Natural killer cell (primary cell): ENCODE measurements around the gene POLR1E. TPM values are rescaled to one million over a fixed set of nuclear protein-coding genes. Genes with fewer than 3 reads are reported as not detected.

Experiments
- ATAC-seq, 3 donors: fragments of 150-1000 bp in 2 of 3; fragments of 200-7000 bp in 1 of 3; cut with Tn5 transposase; 1 replicate in 1 of 3; 2 replicates in 2 of 3; pipeline ENCODE4 v1.10.0; 2021; ENCODE audit warnings: mild to moderate bottlenecking in 2 of 3, moderate library complexity in 2 of 3
- DNase-seq, 2 donors: peaks; one replicate each; pipeline versions ENCODE4 v3.0.0 to v3.0.0-alpha.2; 2013 to 2021; ENCODE audit warnings: mixed read lengths in 1 of 2
- H3K27ac ChIP-seq: one replicate; pipeline ENCODE4 v1.5.1; 2013; ENCODE audit warnings: mild to moderate bottlenecking, low read length
- H3K27me3 ChIP-seq: one replicate; pipeline ENCODE4 v1.6.1; 2013; ENCODE audit warnings: low read length; ENCODE audit not compliant: control insufficient read depth, insufficient read depth
- H3K36me3 ChIP-seq: one replicate; pipeline ENCODE4 v1.6.1; 2013; ENCODE audit warnings: low read length; ENCODE audit not compliant: control insufficient read depth, insufficient read depth
- H3K4me1 ChIP-seq: one replicate; pipeline ENCODE4 v1.6.1; 2013; ENCODE audit warnings: low read length; ENCODE audit not compliant: control insufficient read depth, insufficient read depth
- H3K4me3 ChIP-seq: one replicate; pipeline ENCODE4 v1.5.1; 2013; ENCODE audit warnings: low read length
- H3K9me3 ChIP-seq: one replicate; pipeline ENCODE4 v1.6.1; 2013; ENCODE audit warnings: low read length; ENCODE audit not compliant: control insufficient read depth, insufficient read depth
- H3K27ac Mint-ChIP-seq, 2 donors: one replicate each; pipeline ENCODE4 v1.8.0; 2022; ENCODE audit warnings: mild to moderate bottlenecking in 2 of 2, mixed read lengths in 2 of 2, moderate library complexity in 1 of 2
- H3K27me3 Mint-ChIP-seq, 2 donors: one replicate each; pipeline ENCODE4 v1.8.0; 2022; ENCODE audit warnings: low read depth in 2 of 2, mixed read lengths in 2 of 2
- H3K36me3 Mint-ChIP-seq: one replicate; pipeline ENCODE4 v1.8.0; 2022; ENCODE audit warnings: mixed read lengths
- H3K4me1 Mint-ChIP-seq, 2 donors: one replicate each; pipeline ENCODE4 v1.8.0; 2022; ENCODE audit warnings: mixed read lengths in 2 of 2
- H3K4me3 Mint-ChIP-seq: one replicate; pipeline ENCODE4 v1.8.0; 2022; ENCODE audit warnings: mild to moderate bottlenecking, moderate library complexity, mixed read lengths
- H3K9me3 Mint-ChIP-seq, 2 donors: one replicate each; pipeline ENCODE4 v1.8.0; 2022; ENCODE audit warnings: mixed read lengths in 2 of 2
- WGBS: methylation state at CpG from one replicate; pipeline ENCODE4 v1.1.7; 2013; ENCODE audit warnings: missing lambda C conversion rate; ENCODE audit not compliant: insufficient coverage; 5-methylcytosine and 5-hydroxymethylcytosine counted together
- intact Hi-C: fragments of 100-400 bp; cut with micrococcal nuclease; formaldehyde crosslinking; loops from one replicate; pipeline ENCODE4 v1.14.2; 2022
- total RNA-seq, 4 donors: library from RNA; stranded (reverse); fragments of 120-200 nt in 1 of 4; gene quantifications; one replicate each; pipeline versions ENCODE4 v1.2.3 to v1.2.4, GENCODE V29; 2013 to 2022
- TF ChIP-seq, protein P1 (sequence below): fragments of 200-600 bp; IDR thresholded peaks from one replicate; pipeline ENCODE4 v1.8.0; 2022; ENCODE audit warnings: antibody characterized with exemption

Gene POLR1E
- total RNA-seq, 3 donors from 2014 or later (not counting 1 experiment from before 2014, with no cell fraction given) = 17.4 to 23.8 (median 17.8) TPM

DNA sequence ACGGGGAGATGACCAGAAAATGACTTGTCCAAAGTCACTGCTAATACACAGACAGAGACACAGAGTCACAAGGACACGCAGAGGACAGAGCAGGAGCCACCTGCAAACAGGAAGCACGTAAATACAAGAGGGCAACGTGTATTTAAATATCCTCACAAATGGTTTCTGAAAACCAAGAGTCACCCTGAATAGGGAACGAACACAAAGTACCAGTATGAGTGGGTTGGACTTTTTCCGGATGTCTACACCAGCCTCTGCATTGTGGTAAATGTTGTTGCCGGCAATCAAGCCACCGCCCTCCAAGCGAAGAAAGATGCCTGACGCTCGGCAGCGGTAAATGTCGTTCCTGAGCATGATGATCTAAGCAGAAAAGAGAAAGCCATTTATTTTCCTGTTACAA is 46.0 kb downstream of the POLR1E start:
- Mint-ChIP-seq H3K36me3 (no peaks in the 10 kb centered on the region), H3K9me3 (no peaks in the 10 kb centered on the region), H3K4me1 (peaks cover 0 to 7% of the 10 kb centered on the region in 2 donors), H3K4me3 (no peak overlapping the region), H3K27me3 (no peaks in the 10 kb centered on the region), H3K27ac (no peak overlapping the region)
- Histone ChIP-seq H3K27ac (peak overlapping the region; percentile 71), H3K36me3 (no peaks in the 10 kb centered on the region), H3K4me3 (no peak overlapping the region), H3K9me3 (no peaks in the 10 kb centered on the region), H3K27me3 (no peaks in the 10 kb centered on the region), H3K4me1 (peaks cover 10% of the 10 kb centered on the region)
- WGBS = 74% methylated on average over 13 of the region's 13 CpGs
- DNase-seq = peak in 1 of 2 donors; percentile 75
- TF ChIP-seq, protein P1, sequence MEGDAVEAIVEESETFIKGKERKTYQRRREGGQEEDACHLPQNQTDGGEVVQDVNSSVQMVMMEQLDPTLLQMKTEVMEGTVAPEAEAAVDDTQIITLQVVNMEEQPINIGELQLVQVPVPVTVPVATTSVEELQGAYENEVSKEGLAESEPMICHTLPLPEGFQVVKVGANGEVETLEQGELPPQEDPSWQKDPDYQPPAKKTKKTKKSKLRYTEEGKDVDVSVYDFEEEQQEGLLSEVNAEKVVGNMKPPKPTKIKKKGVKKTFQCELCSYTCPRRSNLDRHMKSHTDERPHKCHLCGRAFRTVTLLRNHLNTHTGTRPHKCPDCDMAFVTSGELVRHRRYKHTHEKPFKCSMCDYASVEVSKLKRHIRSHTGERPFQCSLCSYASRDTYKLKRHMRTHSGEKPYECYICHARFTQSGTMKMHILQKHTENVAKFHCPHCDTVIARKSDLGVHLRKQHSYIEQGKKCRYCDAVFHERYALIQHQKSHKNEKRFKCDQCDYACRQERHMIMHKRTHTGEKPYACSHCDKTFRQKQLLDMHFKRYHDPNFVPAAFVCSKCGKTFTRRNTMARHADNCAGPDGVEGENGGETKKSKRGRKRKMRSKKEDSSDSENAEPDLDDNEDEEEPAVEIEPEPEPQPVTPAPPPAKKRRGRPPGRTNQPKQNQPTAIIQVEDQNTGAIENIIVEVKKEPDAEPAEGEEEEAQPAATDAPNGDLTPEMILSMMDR = no peak
- peak in 2 of 3 donors; percentile 48 to 57 for ATAC-seq
- intact Hi-C loops = no loop called here

DNA sequence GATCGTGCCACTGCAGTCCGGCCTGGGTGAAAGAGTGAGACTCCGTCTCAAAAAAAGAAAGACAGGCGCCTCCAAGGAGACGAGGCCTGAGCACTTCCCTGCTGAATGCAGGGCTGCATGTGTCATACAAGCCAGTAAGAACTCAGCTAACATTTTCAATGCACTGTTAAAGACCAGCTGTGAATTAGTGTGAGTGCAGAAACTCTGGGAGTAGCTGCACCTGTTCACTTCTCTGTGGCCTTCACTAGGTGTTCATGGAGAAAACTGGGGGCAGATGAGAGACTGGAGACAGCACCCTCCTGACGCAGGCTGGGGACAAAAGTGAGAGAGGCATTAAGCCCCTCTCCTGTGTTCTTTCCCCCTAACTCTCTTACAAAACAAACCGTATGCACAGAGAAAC is 48.7 kb downstream of the POLR1E start:
- TF ChIP-seq, protein P1 = no peak
- Mint-ChIP-seq H3K4me1 (peaks cover 0 to 7% of the 10 kb centered on the region in 2 donors), H3K27me3 (no peaks in the 10 kb centered on the region), H3K27ac (no peak overlapping the region), H3K9me3 (no peaks in the 10 kb centered on the region), H3K4me3 (no peak overlapping the region), H3K36me3 (no peaks in the 10 kb centered on the region)
- intact Hi-C loops = no loop called here
- DNase-seq (no peak), ATAC-seq (no peak)
- 92% methylated on average over 6 of the region's 7 CpGs for WGBS
- Histone ChIP-seq H3K27ac (no peak overlapping the region), H3K27me3 (no peaks in the 10 kb centered on the region), H3K9me3 (no peaks in the 10 kb centered on the region), H3K4me1 (peaks cover 2% of the 10 kb centered on the region), H3K36me3 (peaks cover 4% of the 10 kb centered on the region), H3K4me3 (no peak overlapping the region)

DNA sequence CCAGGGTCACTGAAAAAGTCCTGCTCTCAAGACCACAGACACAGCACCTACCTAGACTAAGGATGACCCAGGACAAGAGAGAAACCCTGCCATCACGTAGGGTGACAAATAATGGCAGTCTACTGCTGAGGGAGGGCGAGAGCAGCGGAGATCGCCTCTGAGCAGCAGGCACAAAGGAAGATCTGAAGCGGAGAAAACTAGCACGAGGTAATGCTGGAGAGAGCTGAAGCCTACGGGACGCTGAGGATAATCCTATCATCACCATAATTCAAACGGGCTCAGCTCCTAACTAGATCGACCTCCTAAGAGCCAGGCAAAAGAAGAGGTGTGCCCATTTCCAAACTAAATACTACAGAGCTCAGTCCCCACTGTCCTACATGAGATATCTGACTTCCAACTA is 49.2 kb downstream of the POLR1E start:
- WGBS = 96% methylated on average over 10 of the region's 10 CpGs
- Mint-ChIP-seq H3K4me1 (peaks cover 0 to 7% of the 10 kb centered on the region in 2 donors), H3K27ac (no peak overlapping the region), H3K36me3 (no peaks in the 10 kb centered on the region), H3K4me3 (no peak overlapping the region), H3K9me3 (no peaks in the 10 kb centered on the region), H3K27me3 (no peaks in the 10 kb centered on the region)
- intact Hi-C loops = no loop called here
- no peaks in the 10 kb centered on the region for H3K27me3 ChIP-seq
- no peaks in the 10 kb centered on the region for H3K9me3 ChIP-seq
- TF ChIP-seq, protein P1 = no peak
- no peak for ATAC-seq
- no peak for DNase-seq
- H3K4me1 ChIP-seq = no peaks in the 10 kb centered on the region
- no peak overlapping the region for H3K4me3 ChIP-seq
- no peak overlapping the region for H3K27ac ChIP-seq
- H3K36me3 ChIP-seq = peaks cover 4% of the 10 kb centered on the region

DNA sequence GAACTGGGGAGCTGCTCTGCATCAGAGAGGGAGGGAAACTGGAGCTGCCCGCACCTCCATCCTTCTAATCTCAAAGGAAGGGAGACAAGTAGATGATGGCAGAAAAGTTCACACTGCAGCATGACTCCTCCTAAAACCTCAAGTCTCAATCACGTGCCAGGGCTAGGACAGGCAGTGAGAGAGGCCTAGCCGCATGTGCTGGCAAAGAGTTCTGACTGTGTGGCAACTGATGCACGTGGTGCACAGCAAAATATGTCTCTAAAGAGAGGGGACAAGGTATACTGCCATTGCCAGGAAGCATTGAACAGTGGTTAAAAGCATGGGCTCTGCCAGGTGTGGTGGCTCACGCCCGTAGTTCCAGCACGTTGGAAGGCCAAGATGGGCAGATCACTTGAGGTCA is 52.4 kb downstream of the POLR1E start:
- Mint-ChIP-seq H3K27me3 (no peaks in the 10 kb centered on the region), H3K4me3 (no peak overlapping the region), H3K27ac (no peak overlapping the region), H3K4me1 (no peaks in the 10 kb centered on the region), H3K36me3 (no peaks in the 10 kb centered on the region), H3K9me3 (no peaks in the 10 kb centered on the region)
- TF ChIP-seq, protein P1 = no peak
- ATAC-seq = no peak
- intact Hi-C loops = no loop called here
- H3K4me1 ChIP-seq = no peaks in the 10 kb centered on the region
- H3K9me3 ChIP-seq = no peaks in the 10 kb centered on the region
- H3K4me3 ChIP-seq = no peak overlapping the region
- peaks cover 4% of the 10 kb centered on the region for H3K36me3 ChIP-seq
- no peak for DNase-seq
- no peak overlapping the region for H3K27ac ChIP-seq
- WGBS = 92% methylated on average over 6 of the region's 7 CpGs
- H3K27me3 ChIP-seq = no peaks in the 10 kb centered on the region
